ENCODE measurements around the gene WWOX. TPM values are rescaled to one million over a fixed set of nuclear protein-coding genes. Genes with fewer than 3 reads are reported as not detected.

The WWOX gene
- total and polyA plus RNA-seq, 2 of the 13 experiments (the other 11 are each of a cell fraction or from before 2014, with no cell fraction given): 9.1 to 37.4 TPM

DNA sequence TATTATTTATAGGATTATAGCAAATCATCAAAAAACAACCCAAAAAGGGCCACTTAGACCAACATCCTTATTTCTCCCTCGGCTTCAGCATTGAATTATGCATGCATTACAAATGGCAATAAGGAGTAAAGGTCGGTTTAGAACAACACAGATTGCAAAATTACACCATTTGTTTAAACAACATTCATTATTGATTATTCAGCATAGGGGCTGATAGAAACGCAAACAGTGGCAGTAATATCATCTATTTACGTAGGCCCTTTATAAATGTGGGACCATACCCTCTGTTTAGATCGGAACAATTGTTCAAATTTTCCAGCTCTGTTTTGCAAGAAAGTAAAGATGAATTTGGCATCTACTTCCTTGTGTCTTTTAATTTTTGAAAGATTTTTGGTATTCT, 153.3 kb downstream of the WWOX start (continued):
- TF ChIP-seq, protein P1, sequence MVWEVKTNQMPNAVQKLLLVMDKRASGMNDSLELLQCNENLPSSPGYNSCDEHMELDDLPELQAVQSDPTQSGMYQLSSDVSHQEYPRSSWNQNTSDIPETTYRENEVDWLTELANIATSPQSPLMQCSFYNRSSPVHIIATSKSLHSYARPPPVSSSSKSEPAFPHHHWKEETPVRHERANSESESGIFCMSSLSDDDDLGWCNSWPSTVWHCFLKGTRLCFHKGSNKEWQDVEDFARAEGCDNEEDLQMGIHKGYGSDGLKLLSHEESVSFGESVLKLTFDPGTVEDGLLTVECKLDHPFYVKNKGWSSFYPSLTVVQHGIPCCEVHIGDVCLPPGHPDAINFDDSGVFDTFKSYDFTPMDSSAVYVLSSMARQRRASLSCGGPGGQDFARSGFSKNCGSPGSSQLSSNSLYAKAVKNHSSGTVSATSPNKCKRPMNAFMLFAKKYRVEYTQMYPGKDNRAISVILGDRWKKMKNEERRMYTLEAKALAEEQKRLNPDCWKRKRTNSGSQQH (CRISPR knock-in tag; IDR thresholded peaks at IDR 0.05; ENCODE audit: low read depth): no peak
- TF ChIP-seq, protein P2, sequence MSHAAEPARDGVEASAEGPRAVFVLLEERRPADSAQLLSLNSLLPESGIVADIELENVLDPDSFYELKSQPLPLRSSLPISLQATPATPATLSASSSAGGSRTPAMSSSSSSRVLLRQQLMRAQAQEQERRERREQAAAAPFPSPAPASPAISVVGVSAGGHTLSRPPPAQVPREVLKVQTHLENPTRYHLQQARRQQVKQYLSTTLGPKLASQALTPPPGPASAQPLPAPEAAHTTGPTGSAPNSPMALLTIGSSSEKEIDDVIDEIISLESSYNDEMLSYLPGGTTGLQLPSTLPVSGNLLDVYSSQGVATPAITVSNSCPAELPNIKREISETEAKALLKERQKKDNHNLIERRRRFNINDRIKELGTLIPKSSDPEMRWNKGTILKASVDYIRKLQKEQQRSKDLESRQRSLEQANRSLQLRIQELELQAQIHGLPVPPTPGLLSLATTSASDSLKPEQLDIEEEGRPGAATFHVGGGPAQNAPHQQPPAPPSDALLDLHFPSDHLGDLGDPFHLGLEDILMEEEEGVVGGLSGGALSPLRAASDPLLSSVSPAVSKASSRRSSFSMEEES (CRISPR knock-in tag; IDR thresholded peaks at IDR 0.05): peak; percentile 78
- TF ChIP-seq ZNF224 (CRISPR knock-in tag; IDR thresholded peaks at IDR 0.05) (no peak), TIGD3 (CRISPR knock-in tag; IDR thresholded peaks at IDR 0.05; ENCODE audit: borderline replicate concordance) (no peak), ZNF777 (CRISPR knock-in tag; IDR thresholded peaks at IDR 0.05) (no peak), GTF2F1 (IDR thresholded peaks at IDR 0.05; ENCODE audit: low read length) (no peak), ZBTB7B (CRISPR knock-in tag; IDR thresholded peaks at IDR 0.05) (peak; percentile 69), ZFP62 (CRISPR knock-in tag; IDR thresholded peaks at IDR 0.05) (no peak), ZNF138 (CRISPR knock-in tag; IDR thresholded peaks at IDR 0.05; ENCODE audit: low read depth) (no peak), ZBTB39 (CRISPR knock-in tag; IDR thresholded peaks at IDR 0.05) (no peak), MLLT10 (CRISPR knock-in tag; IDR thresholded peaks at IDR 0.05) (no peak), DNMT3B (CRISPR knock-in tag; conservative IDR thresholded peaks at IDR 0.05) (no peak), TAF1 (CRISPR knock-in tag; IDR thresholded peaks at IDR 0.05) (no peak), ZNF614 (CRISPR knock-in tag; IDR thresholded peaks at IDR 0.05; ENCODE audit: borderline replicate concordance) (no peak), SIN3A (IDR thresholded peaks at IDR 0.05; ENCODE audit: borderline replicate concordance, low read depth, low read length) (no peak), ZBTB1 (CRISPR knock-in tag; IDR thresholded peaks at IDR 0.05; ENCODE audit: borderline replicate concordance) (no peak), THAP9 (CRISPR knock-in tag; IDR thresholded peaks at IDR 0.05; ENCODE audit: borderline replicate concordance) (no peak), KDM3A (CRISPR knock-in tag; IDR thresholded peaks at IDR 0.05; ENCODE audit: low read depth) (0 out of 2 replicates have a peak, but pooled peaks have one; percentile 70), MAF1 (CRISPR knock-in tag; IDR thresholded peaks at IDR 0.05; ENCODE audit: borderline replicate concordance) (no peak), ZNF607 (CRISPR knock-in tag; IDR thresholded peaks at IDR 0.05; ENCODE audit: borderline replicate concordance) (no peak)
- TF ChIP-seq, protein P3, sequence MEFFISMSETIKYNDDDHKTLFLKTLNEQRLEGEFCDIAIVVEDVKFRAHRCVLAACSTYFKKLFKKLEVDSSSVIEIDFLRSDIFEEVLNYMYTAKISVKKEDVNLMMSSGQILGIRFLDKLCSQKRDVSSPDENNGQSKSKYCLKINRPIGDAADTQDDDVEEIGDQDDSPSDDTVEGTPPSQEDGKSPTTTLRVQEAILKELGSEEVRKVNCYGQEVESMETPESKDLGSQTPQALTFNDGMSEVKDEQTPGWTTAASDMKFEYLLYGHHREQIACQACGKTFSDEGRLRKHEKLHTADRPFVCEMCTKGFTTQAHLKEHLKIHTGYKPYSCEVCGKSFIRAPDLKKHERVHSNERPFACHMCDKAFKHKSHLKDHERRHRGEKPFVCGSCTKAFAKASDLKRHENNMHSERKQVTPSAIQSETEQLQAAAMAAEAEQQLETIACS (CRISPR knock-in tag; IDR thresholded peaks at IDR 0.05): no peak
